Keratinocyte (primary cell): Measurements from ENCODE around the gene THRB. TPM values are rescaled to one million over a fixed set of nuclear protein-coding genes. Genes with fewer than 3 reads are reported as not detected.
"Not testable (repeated sequence)": the region's sequence is repeated elsewhere in the genome, so short reads cannot be mapped to it uniquely, and the experiment has no call there.

Experiments used
- DNase-seq: peaks from one replicate; pipeline ENCODE4 v3.0.0-alpha.2; 2011; ENCODE audit warnings: low read depth, missing footprints, low spot score
- FAIRE-seq: peaks from 2 replicates; lab custom pipeline; 2011; peaks lifted over from hg19 to GRCh38; lab: Jason Lieb, UNC
- H2AFZ ChIP-seq: 2 replicates; pipeline ENCODE4 v1.6.0; 2012; ENCODE audit warnings: low read length, control low read depth, inconsistent platforms; ENCODE audit not compliant: control insufficient read depth
- H3K27ac ChIP-seq: 2 replicates; pipeline ENCODE4 v1.5.1; 2011; ENCODE audit warnings: low read length; ENCODE audit not compliant: control insufficient read depth, insufficient read depth
- H3K27me3 ChIP-seq: 3 replicates; pipeline ENCODE4 v1.6.0; 2011; ENCODE audit warnings: low read length; ENCODE audit not compliant: control insufficient read depth, insufficient read depth; ENCODE audit errors: extremely low read depth
- H3K36me3 ChIP-seq, 2 experiments: 2 replicates in 1 of 2; 3 replicates in 1 of 2; pipeline ENCODE4 v1.5.1; 2011; ENCODE audit warnings: low read length in 2 of 2, mild to moderate bottlenecking in 1 of 2; ENCODE audit not compliant: control insufficient read depth in 2 of 2, insufficient read depth in 2 of 2; ENCODE audit errors: extremely low read depth in 1 of 2
- H3K4me1 ChIP-seq: 3 replicates; pipeline ENCODE4 v1.5.1; 2011; ENCODE audit warnings: low read length; ENCODE audit not compliant: control insufficient read depth, insufficient read depth; ENCODE audit errors: extremely low read depth
- H3K4me2 ChIP-seq: 3 replicates; pipeline ENCODE4 v1.6.0; 2011; ENCODE audit warnings: low read depth, low read length; ENCODE audit not compliant: control insufficient read depth, insufficient read depth; ENCODE audit errors: extremely low read depth
- H3K4me3 ChIP-seq, 3 experiments: fragments of 200-600 bp in 1 of 3; sonication (generic) in 1 of 3; 2 replicates in 2 of 3; 3 replicates in 1 of 3; pipeline ENCODE4 v1.5.1; 2011 to 2016; ENCODE audit warnings: low read length in 3 of 3, mild to moderate bottlenecking in 3 of 3, control low read depth in 2 of 3, inconsistent platforms in 1 of 3, low read depth in 1 of 3, mixed read lengths in 1 of 3, mixed run types in 1 of 3, moderate library complexity in 1 of 3; ENCODE audit not compliant: control insufficient read depth in 2 of 3, insufficient read depth in 2 of 3; ENCODE audit errors: extremely low read depth in 1 of 3
- H3K79me2 ChIP-seq: 2 replicates; pipeline ENCODE4 v1.6.0; 2012; ENCODE audit warnings: low read length; ENCODE audit not compliant: control insufficient read depth, insufficient read depth
- H3K9ac ChIP-seq: 3 replicates; pipeline ENCODE4 v1.6.0; 2011; ENCODE audit warnings: low read length; ENCODE audit not compliant: control insufficient read depth, insufficient read depth; ENCODE audit errors: extremely low read depth
- H3K9me1 ChIP-seq: 3 replicates; pipeline ENCODE4 v1.6.0; 2011; ENCODE audit warnings: low read length; ENCODE audit not compliant: control insufficient read depth, insufficient read depth; ENCODE audit errors: extremely low read depth
- H3K9me3 ChIP-seq: 2 replicates; pipeline ENCODE4 v1.5.1; 2012; ENCODE audit warnings: low read depth, low read length; ENCODE audit not compliant: control insufficient read depth
- H4K20me1 ChIP-seq: 3 replicates; pipeline ENCODE4 v1.6.0; 2011; ENCODE audit warnings: low read length; ENCODE audit not compliant: control insufficient read depth, insufficient read depth; ENCODE audit errors: extremely low read depth
- CTCF ChIP-seq, 3 experiments: IDR thresholded peaks in 1 of 3; conservative IDR thresholded peaks in 1 of 3; optimal IDR thresholded peaks in 1 of 3; 2 replicates in 2 of 3; 3 replicates in 1 of 3; pipeline versions ENCODE3 to v1.5.1; 2011; ENCODE audit warnings: low read length in 3 of 3, mild to moderate bottlenecking in 3 of 3, moderate library complexity in 2 of 3, control low read depth in 1 of 3, inconsistent platforms in 1 of 3; ENCODE audit not compliant: insufficient read depth in 2 of 3; ENCODE audit errors: extremely low read depth in 1 of 3
- EZH2 ChIP-seq: IDR thresholded peaks from one replicate; pipeline ENCODE4 v1.6.1; 2012; ENCODE audit warnings: inconsistent platforms, mild to moderate bottlenecking, low read length, moderate library complexity
- dilution Hi-C: fragments of 300-500 bp; cut with MboI; formaldehyde crosslinking; loops from one replicate; pipeline ENCODE4 v1.7.0; 2020; ENCODE audit warnings: low sequenced_read_pairs; ENCODE audit not compliant: extremely low pct_ligation_motif_present
- polyA plus RNA-seq, 5 experiments: library from polyadenylated mRNA; depleted of rRNA in 3 of 5; stranded (reverse) in 3 of 5; stranded (forward) in 1 of 5; unstranded in 1 of 5; fragments of >200 nt; gene quantifications; 1 replicate in 1 of 5; 2 replicates in 3 of 5; 3 replicates in 1 of 5; pipeline versions ENCODE4 v1.2.1 to v1.2.3, GENCODE V29; 2011 to 2012; ENCODE audit warnings: missing spikeins in 2 of 5, low read depth in 1 of 5, low replicate concordance in 1 of 5

Gene THRB
- polyA plus RNA-seq, 1 donor (not counting 4 experiments of a cell fraction or from before 2014, with no cell fraction given) = 2.6 TPM

- H3K9me1 ChIP-seq = no peaks in the 10 kb centered on the region
- no peaks in the 10 kb centered on the region for H3K9me3 ChIP-seq
- FAIRE-seq = peak; percentile 23
- no peak overlapping the region for H3K4me2 ChIP-seq
- H3K9ac ChIP-seq = no peak overlapping the region
- H3K36me3 ChIP-seq = no peaks in the 10 kb centered on the region
- no peaks in the 10 kb centered on the region for H4K20me1 ChIP-seq
- no peaks in the 10 kb centered on the region for H3K4me1 ChIP-seq
- DNase-seq = no peak
- dilution Hi-C loops = no loop called here
- no peaks in the 10 kb centered on the region for H3K27me3 ChIP-seq
- no peak overlapping the region for H2AFZ ChIP-seq
- H3K79me2 ChIP-seq = no peaks in the 10 kb centered on the region
- no peak overlapping the region for H3K4me3 ChIP-seq
- no peak for TF ChIP-seq EZH2
- no peak for TF ChIP-seq CTCF (optimal IDR thresholded peaks at IDR 0.05 in 1 of 3, IDR thresholded peaks at IDR 0.05 in 1 of 3, conservative IDR thresholded peaks at IDR 0.05 in 1 of 3; ENCODE audit: extremely low read depth in 1 of 3, insufficient read depth in 2 of 3, low read length in 3 of 3)
- no peak overlapping the region for H3K27ac ChIP-seq
Measured at GRCh38 chr3:24428481-24428880, 66.2 kb downstream of the THRB start.

- Histone ChIP-seq H3K4me3 (no peak overlapping the region), H3K9ac (no peak overlapping the region), H3K4me1 (no peaks in the 10 kb centered on the region), H3K4me2 (no peak overlapping the region), H4K20me1 (no peaks in the 10 kb centered on the region), H2AFZ (no peak overlapping the region), H3K79me2 (no peaks in the 10 kb centered on the region), H3K36me3 (no peaks in the 10 kb centered on the region), H3K9me1 (no peaks in the 10 kb centered on the region), H3K27me3 (no peaks in the 10 kb centered on the region), H3K9me3 (no peaks in the 10 kb centered on the region), H3K27ac (no peak overlapping the region)
- dilution Hi-C loops = no loop called here
- TF ChIP-seq CTCF (optimal IDR thresholded peaks at IDR 0.05 in 1 of 3, IDR thresholded peaks at IDR 0.05 in 1 of 3, conservative IDR thresholded peaks at IDR 0.05 in 1 of 3; ENCODE audit: extremely low read depth in 1 of 3, insufficient read depth in 2 of 3, low read length in 3 of 3) (no peak), EZH2 (no peak)
- no peak for DNase-seq
- FAIRE-seq = no peak
Measured at GRCh38 chr3:24426896-24427295, 67.8 kb downstream of the THRB start.

- H3K4me3 ChIP-seq, dilution Hi-C loops, H3K27ac ChIP-seq, FAIRE-seq, H3K4me1 ChIP-seq, H3K36me3 ChIP-seq, H3K9me3 ChIP-seq, H3K79me2 ChIP-seq, H3K27me3 ChIP-seq, DNase-seq, H2AFZ ChIP-seq, H3K4me2 ChIP-seq, H3K9ac ChIP-seq, H3K9me1 ChIP-seq, H4K20me1 ChIP-seq: not testable (repeated sequence)
Measured at GRCh38 chr3:24420829-24421228, 73.8 kb downstream of the THRB start.
